ENCODE results near the gene ATXN7L3.
"Not testable (repeated sequence)": the region's sequence is repeated elsewhere in the genome, so short reads cannot be mapped to it uniquely, and the experiment has no call there.

ATXN7L3 gene

GRCh38 chr17:44170499-44171201, 29.0 kb downstream of the ATXN7L3 start, which contains the start of gene ASB16:
Gene ASB16, plus strand, starts transcription at chr17:44170704. Its CDS starts 86 bp downstream, at chr17:44170790.
- DNase-seq = no peak

- DNase-seq = no peak
These were observed 29.6 kb downstream of the ATXN7L3 start for GRCh38 chr17:44170135-44170498.

GRCh38 chr17:44167181-44167861, 32.4 kb downstream of the ATXN7L3 start:
- DNase-seq = no peak

- no peak for DNase-seq
These were observed 35.2 kb downstream of the ATXN7L3 start for GRCh38 chr17:44164476-44164875.

- DNase-seq = peak; percentile 24
These were observed 40.0 kb downstream of the ATXN7L3 start for GRCh38 chr17:44159519-44160210.

GRCh38 chr17:44155488-44155887, 44.2 kb downstream of the ATXN7L3 start:
- no peak for DNase-seq

GRCh38 chr17:44152875-44153274, 46.8 kb downstream of the ATXN7L3 start:
- DNase-seq = no peak

GRCh38 chr17:44149750-44150329, 49.8 kb downstream of the ATXN7L3 start:
- DNase-seq = no peak

GRCh38 chr17:44149066-44149465, 50.6 kb downstream of the ATXN7L3 start:
- not testable (repeated sequence) for DNase-seq

- DNase-seq = no peak
These were observed 51.9 kb downstream of the ATXN7L3 start for GRCh38 chr17:44147812-44148211.

- DNase-seq = no peak
These were observed 53.0 kb downstream of the ATXN7L3 start for GRCh38 chr17:44146375-44147346.

- no peak for DNase-seq
These were observed 54.5 kb downstream of the ATXN7L3 start for GRCh38 chr17:44144966-44145739.

GRCh38 chr17:44143921-44144320, 55.8 kb downstream of the ATXN7L3 start:
- not testable (repeated sequence) for DNase-seq
